NB4 (cell line): ENCODE data around the gene CBX4.

Experiments
- CTCF ChIP-seq: IDR thresholded peaks from one replicate; pipeline ENCODE4 v1.5.1; 2012; ENCODE audit warnings: low read depth, low read length
- POLR2A ChIP-seq: IDR thresholded peaks from 2 replicates; pipeline ENCODE4 v1.6.1; 2011; ENCODE audit warnings: mild to moderate bottlenecking; ENCODE audit not compliant: insufficient read length; ENCODE audit errors: extremely low read depth

- no peak for TF ChIP-seq POLR2A
- no peak for TF ChIP-seq CTCF
These were observed 12.2 kb upstream of the CBX4 start for GRCh38 chr17:79851461-79851817.
